ENCODE measurements around the gene GALNT7. TPM values are rescaled to one million over a fixed set of nuclear protein-coding genes. Genes with fewer than 3 reads are reported as not detected.

Gene GALNT7
- total RNA-seq, 1 donor from 2014 or later, result 24.7 TPM

- FAIRE-seq, result no peak
- no peak for TF ChIP-seq CTCF (IDR thresholded peaks at IDR 0.05; ENCODE audit: insufficient read depth, low read length, severe bottlenecking)
- H3K36me3 ChIP-seq (ENCODE audit: control insufficient read depth, insufficient read depth, low read length), result no peaks in the 10 kb centered on the region
- H3K4me3 ChIP-seq (ENCODE audit: low read depth, low read length), result no peak overlapping the region
- peak; percentile 76 for DNase-seq (ENCODE audit: low read depth)
- H3K27me3 ChIP-seq (ENCODE audit: control insufficient read depth, insufficient read depth, low read length), result no peaks in the 10 kb centered on the region
These were observed 43.2 kb downstream of the GALNT7 start for GRCh38 chr4:173211838-173212237.

- H3K4me3 ChIP-seq (ENCODE audit: low read depth, low read length), result no peak overlapping the region
- no peak for TF ChIP-seq CTCF (IDR thresholded peaks at IDR 0.05; ENCODE audit: insufficient read depth, low read length, severe bottlenecking)
- no peaks in the 10 kb centered on the region for H3K27me3 ChIP-seq (ENCODE audit: control insufficient read depth, insufficient read depth, low read length)
- H3K36me3 ChIP-seq (ENCODE audit: control insufficient read depth, insufficient read depth, low read length), result no peaks in the 10 kb centered on the region
- FAIRE-seq, result no peak
- no peak for DNase-seq (ENCODE audit: low read depth)
These were observed 43.8 kb downstream of the GALNT7 start for GRCh38 chr4:173212379-173212778.

GRCh38 chr4:173213296-173213695 is 44.7 kb downstream of the GALNT7 start:
- H3K4me3 ChIP-seq (ENCODE audit: low read depth, low read length), result no peak overlapping the region
- no peak for TF ChIP-seq CTCF (IDR thresholded peaks at IDR 0.05; ENCODE audit: insufficient read depth, low read length, severe bottlenecking)
- no peaks in the 10 kb centered on the region for H3K27me3 ChIP-seq (ENCODE audit: control insufficient read depth, insufficient read depth, low read length)
- no peaks in the 10 kb centered on the region for H3K36me3 ChIP-seq (ENCODE audit: control insufficient read depth, insufficient read depth, low read length)
- FAIRE-seq, result no peak
- peak; percentile 49 for DNase-seq (ENCODE audit: low read depth)

GRCh38 chr4:173214231-173214630 is 45.6 kb downstream of the GALNT7 start:
- TF ChIP-seq CTCF (IDR thresholded peaks at IDR 0.05; ENCODE audit: insufficient read depth, low read length, severe bottlenecking), result no peak
- DNase-seq (ENCODE audit: low read depth) (no peak), FAIRE-seq (no peak)
- Histone ChIP-seq H3K4me3 (ENCODE audit: low read depth, low read length) (no peak overlapping the region), H3K27me3 (ENCODE audit: control insufficient read depth, insufficient read depth, low read length) (no peaks in the 10 kb centered on the region), H3K36me3 (ENCODE audit: control insufficient read depth, insufficient read depth, low read length) (no peaks in the 10 kb centered on the region)

GRCh38 chr4:173214661-173215060 is 46.0 kb downstream of the GALNT7 start:
- Histone ChIP-seq H3K4me3 (ENCODE audit: low read depth, low read length) (no peak overlapping the region), H3K27me3 (ENCODE audit: control insufficient read depth, insufficient read depth, low read length) (no peaks in the 10 kb centered on the region), H3K36me3 (ENCODE audit: control insufficient read depth, insufficient read depth, low read length) (no peaks in the 10 kb centered on the region)
- DNase-seq (ENCODE audit: low read depth), result peak; percentile 71
- no peak for FAIRE-seq
- TF ChIP-seq CTCF (IDR thresholded peaks at IDR 0.05; ENCODE audit: insufficient read depth, low read length, severe bottlenecking), result no peak

GRCh38 chr4:173217075-173217474 is 48.5 kb downstream of the GALNT7 start:
- Histone ChIP-seq H3K27me3 (ENCODE audit: control insufficient read depth, insufficient read depth, low read length) (no peaks in the 10 kb centered on the region), H3K4me3 (ENCODE audit: low read depth, low read length) (no peak overlapping the region), H3K36me3 (ENCODE audit: control insufficient read depth, insufficient read depth, low read length) (no peaks in the 10 kb centered on the region)
- TF ChIP-seq CTCF (IDR thresholded peaks at IDR 0.05; ENCODE audit: insufficient read depth, low read length, severe bottlenecking), result no peak
- no peak for DNase-seq (ENCODE audit: low read depth)
- FAIRE-seq, result no peak

Measured in bronchial epithelial cell (primary cell).